Transverse colon (tissue), 4 donors: ENCODE measurements around the gene CHCHD3. TPM values are rescaled to one million over a fixed set of nuclear protein-coding genes. Genes with fewer than 3 reads are reported as not detected.
A peak's percentile ranks its signal among the peaks of the same experiment; 100 is the strongest.

Experiments
- DNase-seq: peaks from one replicate; pipeline ENCODE4 v3.0.0-alpha.2; 2019
- H3K27ac ChIP-seq, 4 donors: fragments of 200-600 bp; sonication (generic); 2 replicates each; pipeline ENCODE4 v1.5.1; 2016 to 2018; ENCODE audit warnings: inconsistent platforms in 4 of 4
- H3K27me3 ChIP-seq: fragments of 200-600 bp; sonication (generic); 2 replicates; pipeline ENCODE4 v1.5.1; 2017; ENCODE audit warnings: inconsistent platforms
- H3K36me3 ChIP-seq, 4 donors: fragments of 200-600 bp; sonication (generic); 2 replicates each; pipeline ENCODE4 v1.5.1; 2017 to 2019; ENCODE audit warnings: inconsistent platforms in 4 of 4
- H3K4me1 ChIP-seq, 4 donors: fragments of 200-600 bp; sonication (generic); 2 replicates each; pipeline ENCODE4 v1.5.1; 2017 to 2020; ENCODE audit warnings: inconsistent platforms in 4 of 4
- H3K4me3 ChIP-seq, 4 donors: fragments of 200-600 bp; sonication (generic); 1 replicate in 1 of 4; 2 replicates in 3 of 4; pipeline versions ENCODE4 v1.5.1 to v1.6.1; 2017 to 2019; ENCODE audit warnings: inconsistent platforms in 4 of 4
- H3K9me3 ChIP-seq, 2 donors: fragments of 200-600 bp; sonication (generic); 2 replicates each; pipeline ENCODE4 v1.5.1; 2017 to 2019; ENCODE audit warnings: inconsistent platforms in 2 of 2
- EP300 ChIP-seq: sonication (generic); formaldehyde crosslinking; IDR thresholded peaks from one replicate; pipeline ENCODE4 v1.6.1; 2017; ENCODE audit warnings: antibody characterized with exemption, low read depth
- POLR2A ChIP-seq: fragments of 450-650 bp; IDR thresholded peaks from one replicate; pipeline ENCODE4 v1.6.1; 2016; ENCODE audit warnings: antibody characterized with exemption, mild to moderate bottlenecking, moderate library complexity
- POLR2AphosphoS5 ChIP-seq, 3 donors: sonication (generic); formaldehyde crosslinking; IDR thresholded peaks; one replicate each; pipeline ENCODE4 v1.6.1; 2016; ENCODE audit warnings: antibody characterized with exemption in 3 of 3
- WGBS, 2 donors: methylation state at CpG; one replicate each; pipeline ENCODE4 v1.1.5; 2018; ENCODE audit warnings: low coverage in 1 of 2; 5-methylcytosine and 5-hydroxymethylcytosine counted together
- in situ Hi-C, 4 donors: fragments of 200-750 bp; cut with MboI; loops; one replicate each; pipeline versions ENCODE4 v1.15.0 to v1.15.1; 2017; ENCODE audit warnings: low sequenced_read_pairs in 3 of 4, low pct_ligation_motif_present in 1 of 4, low pct_unique_long_range_greater_than_20kb in 1 of 4
- intact Hi-C: fragments of 100-400 bp; cut with DNase I; formaldehyde crosslinking; loops from one replicate; pipeline ENCODE4 v1.15.1; 2023; ENCODE audit warnings: low total_unique reads
- small RNA-seq, 4 donors: library from RNA; depleted of rRNA; stranded (forward); fragments of <200 nt; gene quantifications; one replicate each; pipeline ENCODE3, GENCODE V24; 2016
- total RNA-seq, 4 donors: library from RNA; depleted of rRNA; stranded (reverse); fragments of >200 nt; gene quantifications; one replicate each; pipeline ENCODE4 v1.1.0, GENCODE V29; 2016
- TF ChIP-seq, protein P1 (sequence below), 5 experiments: fragments of 200-600 bp in 3 of 5; fragments of 450-650 bp in 2 of 5; sonication (generic) in 3 of 5; IDR thresholded peaks; 1 replicate in 2 of 5; 2 replicates in 3 of 5; pipeline ENCODE4 v1.5.1; 2016 to 2017; ENCODE audit warnings: antibody characterized with exemption in 5 of 5, inconsistent platforms in 3 of 5, mild to moderate bottlenecking in 2 of 5, moderate library complexity in 1 of 5

Gene CHCHD3
- total RNA-seq, 4 donors from 2014 or later = 49.4 to 78.1 (median 52.9) TPM

DNA sequence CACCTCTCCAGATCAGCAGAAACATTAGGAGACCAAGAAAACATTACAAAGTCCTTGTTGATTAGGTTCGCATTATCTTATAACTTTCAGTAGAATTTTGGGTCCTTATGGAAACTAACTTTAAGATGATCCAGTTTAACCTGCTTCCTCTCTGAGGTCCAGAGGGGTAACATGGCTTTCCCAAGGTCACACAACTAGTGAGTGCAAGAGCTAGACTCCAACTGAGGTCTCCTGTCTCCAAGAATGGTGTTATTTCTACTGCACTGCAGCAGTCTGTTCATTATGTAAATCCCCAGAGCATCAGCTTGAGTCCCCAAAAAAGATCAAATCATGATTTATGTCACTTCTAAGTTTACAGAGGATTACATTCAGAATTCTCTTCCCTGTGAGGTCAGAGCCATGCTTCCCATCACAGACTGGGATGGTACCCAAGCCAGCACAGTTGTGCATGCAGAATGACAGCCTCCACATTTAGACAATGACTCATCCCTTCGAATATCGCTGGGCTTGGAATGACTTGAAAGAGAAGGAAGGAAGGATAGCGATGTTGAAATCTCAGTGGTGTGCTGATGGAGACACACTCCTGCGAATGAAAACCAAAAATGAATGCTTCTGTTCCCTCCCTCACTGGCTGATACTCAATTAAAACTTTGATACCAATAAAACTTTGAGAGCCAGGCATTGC is 342.5 kb downstream of the CHCHD3 start:
- in situ Hi-C loops = no loop called here
- Histone ChIP-seq H3K4me1 (no peaks in the 10 kb centered on the region), H3K36me3 (no peaks in the 10 kb centered on the region), H3K27ac (no peak overlapping the region), H3K27me3 (peaks cover 3% of the 10 kb centered on the region), H3K4me3 (no peak overlapping the region), H3K9me3 (peaks cover 0 to 6% of the 10 kb centered on the region in 2 donors)
- TF ChIP-seq EP300 (no peak), POLR2AphosphoS5 (IDR thresholded peaks at IDR 0.05) (peak in 2 of 3 donors; percentile 34 to 42), POLR2A (no peak)
- TF ChIP-seq, protein P1, sequence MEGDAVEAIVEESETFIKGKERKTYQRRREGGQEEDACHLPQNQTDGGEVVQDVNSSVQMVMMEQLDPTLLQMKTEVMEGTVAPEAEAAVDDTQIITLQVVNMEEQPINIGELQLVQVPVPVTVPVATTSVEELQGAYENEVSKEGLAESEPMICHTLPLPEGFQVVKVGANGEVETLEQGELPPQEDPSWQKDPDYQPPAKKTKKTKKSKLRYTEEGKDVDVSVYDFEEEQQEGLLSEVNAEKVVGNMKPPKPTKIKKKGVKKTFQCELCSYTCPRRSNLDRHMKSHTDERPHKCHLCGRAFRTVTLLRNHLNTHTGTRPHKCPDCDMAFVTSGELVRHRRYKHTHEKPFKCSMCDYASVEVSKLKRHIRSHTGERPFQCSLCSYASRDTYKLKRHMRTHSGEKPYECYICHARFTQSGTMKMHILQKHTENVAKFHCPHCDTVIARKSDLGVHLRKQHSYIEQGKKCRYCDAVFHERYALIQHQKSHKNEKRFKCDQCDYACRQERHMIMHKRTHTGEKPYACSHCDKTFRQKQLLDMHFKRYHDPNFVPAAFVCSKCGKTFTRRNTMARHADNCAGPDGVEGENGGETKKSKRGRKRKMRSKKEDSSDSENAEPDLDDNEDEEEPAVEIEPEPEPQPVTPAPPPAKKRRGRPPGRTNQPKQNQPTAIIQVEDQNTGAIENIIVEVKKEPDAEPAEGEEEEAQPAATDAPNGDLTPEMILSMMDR (IDR thresholded peaks at IDR 0.05) = no peak
- DNase-seq = no peak
- intact Hi-C loops = no loop called here
- WGBS, 2 donors = 63 to 75% methylated on average over 5 of the region's 5 CpGs

DNA sequence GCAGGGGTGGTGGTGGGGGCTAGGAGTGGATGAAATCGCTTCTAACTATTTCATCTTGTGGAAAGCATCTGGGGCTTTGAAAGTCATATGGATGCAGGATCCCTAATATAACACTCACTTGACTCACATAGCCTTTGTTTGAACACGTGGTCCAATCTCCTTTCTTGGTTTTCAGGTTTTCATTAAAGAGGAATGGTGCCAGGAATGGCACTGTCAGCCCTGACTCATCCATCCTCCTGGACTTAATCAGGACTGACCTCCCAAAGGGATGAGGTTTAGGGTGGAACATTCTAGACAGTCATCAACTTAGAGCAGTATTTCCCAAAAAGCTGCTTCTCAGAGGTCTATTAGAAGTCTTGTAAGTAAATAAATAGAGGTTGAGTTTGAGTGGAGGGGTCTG is 343.6 kb downstream of the CHCHD3 start:
- Histone ChIP-seq H3K9me3 (no peaks in the 10 kb centered on the region), H3K4me1 (no peaks in the 10 kb centered on the region), H3K36me3 (no peaks in the 10 kb centered on the region), H3K27me3 (peaks cover 3% of the 10 kb centered on the region), H3K27ac (no peak overlapping the region), H3K4me3 (no peak overlapping the region)
- no peak for DNase-seq
- 50% methylated on average over 2 of the region's 2 CpGs; no CpG with 5 or more reads in 1 of the 2 donors for WGBS, 2 donors
- intact Hi-C loops (no loop called here), in situ Hi-C loops (no loop called here)
- TF ChIP-seq, protein P1 (IDR thresholded peaks at IDR 0.05) = no peak
- TF ChIP-seq POLR2A (no peak), POLR2AphosphoS5 (IDR thresholded peaks at IDR 0.05) (no peak), EP300 (no peak)

DNA sequence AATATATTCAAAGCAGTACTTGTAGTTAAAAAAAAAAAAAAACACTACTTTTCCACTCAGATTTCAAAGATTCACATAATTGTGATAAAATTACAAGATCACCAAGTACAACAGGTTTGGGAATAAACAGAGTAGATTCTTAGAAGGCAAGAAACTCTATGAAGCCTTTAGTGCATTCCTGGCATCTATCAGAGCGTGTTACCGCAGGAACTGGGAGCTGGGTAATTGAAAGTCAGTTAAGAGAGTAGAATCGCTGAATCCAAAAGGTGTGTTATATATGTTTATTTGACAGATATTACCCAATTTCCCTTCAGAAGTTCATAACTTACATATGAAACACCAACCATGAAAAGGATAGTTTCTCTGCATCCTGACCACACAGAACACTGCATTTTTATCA is 346.4 kb downstream of the CHCHD3 start:
- Histone ChIP-seq H3K4me3 (no peak overlapping the region), H3K27me3 (peaks cover 2% of the 10 kb centered on the region), H3K36me3 (no peaks in the 10 kb centered on the region), H3K4me1 (no peaks in the 10 kb centered on the region), H3K9me3 (no peaks in the 10 kb centered on the region), H3K27ac (no peak overlapping the region)
- TF ChIP-seq EP300 (no peak), POLR2A (no peak), POLR2AphosphoS5 (IDR thresholded peaks at IDR 0.05) (no peak)
- TF ChIP-seq, protein P1 (IDR thresholded peaks at IDR 0.05) = no peak
- intact Hi-C loops = no loop called here
- 92 to 94% methylated on average over 3 of the region's 3 CpGs for WGBS, 2 donors
- DNase-seq = no peak
- in situ Hi-C loops = no loop called here

Small RNA genes within 50 kb of the gene (small RNA-seq; reads per million reads assigned to genes)
- gene RF00218 = 0 reads per million in 4 donors
- gene RNU6-92P = 0 reads per million in 4 donors

Other genes starting within 250 kb of the CHCHD3 start
- 100 to 1,000 TPM in 2 of 4 donors, 10 to 100 TPM in 2; 82.4 to 204 (median 128) TPM for gene EXOC4, start 171.0 kb upstream of the CHCHD3 start, total RNA-seq